Measurements from ENCODE around the gene ACRBP. TPM values are rescaled to one million over a fixed set of nuclear protein-coding genes. Genes with fewer than 3 reads are reported as not detected.
"Not testable (repeated sequence)": the region's sequence is repeated elsewhere in the genome, so short reads cannot be mapped to it uniquely, and the experiment has no call there.

The ACRBP gene
- polyA plus RNA-seq, 1 donor from 2014 or later: 1.6 TPM

DNA sequence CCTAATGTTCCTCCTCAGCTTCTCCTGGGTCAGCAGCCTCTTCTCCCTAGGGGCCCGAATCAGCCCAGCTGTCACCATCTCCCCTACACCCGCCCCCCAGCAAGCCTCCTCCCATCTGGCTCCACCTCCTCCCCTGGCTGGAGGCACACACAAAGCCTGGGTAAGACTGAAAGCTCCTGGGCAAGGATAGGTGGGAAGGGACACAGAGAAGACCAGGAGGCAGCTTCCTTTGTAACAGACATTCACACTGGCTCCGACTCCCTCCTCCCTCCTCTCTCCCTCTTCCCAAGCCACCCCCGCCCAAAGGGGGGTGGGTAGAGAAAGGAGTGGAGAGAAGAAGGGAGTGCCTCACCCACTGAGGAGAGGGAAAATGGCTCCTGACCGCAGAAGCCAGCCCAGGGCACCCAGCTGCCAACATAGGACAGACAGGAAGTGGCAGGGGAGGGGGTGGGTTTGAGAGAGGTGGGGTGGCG is 44.1 kb downstream of the ACRBP start:
- H2AFZ ChIP-seq (ENCODE audit: low read depth, low read length): no peak overlapping the region
- H3K36me3 ChIP-seq (ENCODE audit: insufficient read depth, low read length): no peaks in the 10 kb centered on the region
- peak overlapping the region; percentile 59 for H3K4me2 ChIP-seq (ENCODE audit: low read length)
- no peaks in the 10 kb centered on the region for H3K9me3 ChIP-seq (ENCODE audit: low read length)
- H3K9me2 ChIP-seq (ENCODE audit: insufficient read depth, low read length): no peaks in the 10 kb centered on the region
- no peaks in the 10 kb centered on the region for H3K27me3 ChIP-seq (ENCODE audit: insufficient read depth, low read depth, low read length)
- H3K9ac ChIP-seq (ENCODE audit: low read length): peak overlapping the region; percentile 34
- no peaks in the 10 kb centered on the region for H3F3A ChIP-seq (ENCODE audit: insufficient read depth, low read length, poor library complexity, severe bottlenecking)
- H3K27ac ChIP-seq (ENCODE audit: low read length): no peak overlapping the region
- peaks cover 55% of the 10 kb centered on the region for H3K79me2 ChIP-seq (replicated peaks; ENCODE audit: insufficient read depth, low read length)
- peak overlapping the region; percentile 69 for H3K4me3 ChIP-seq (ENCODE audit: low read length)
- peaks cover 20% of the 10 kb centered on the region for H4K20me1 ChIP-seq (ENCODE audit: insufficient read depth)
- TF ChIP-seq EP300 (conservative IDR thresholded peaks at IDR 0.05; ENCODE audit: poor library complexity, severe bottlenecking): no peak
- TF ChIP-seq REST (IDR thresholded peaks at IDR 0.05; ENCODE audit: borderline replicate concordance): no peak

DNA sequence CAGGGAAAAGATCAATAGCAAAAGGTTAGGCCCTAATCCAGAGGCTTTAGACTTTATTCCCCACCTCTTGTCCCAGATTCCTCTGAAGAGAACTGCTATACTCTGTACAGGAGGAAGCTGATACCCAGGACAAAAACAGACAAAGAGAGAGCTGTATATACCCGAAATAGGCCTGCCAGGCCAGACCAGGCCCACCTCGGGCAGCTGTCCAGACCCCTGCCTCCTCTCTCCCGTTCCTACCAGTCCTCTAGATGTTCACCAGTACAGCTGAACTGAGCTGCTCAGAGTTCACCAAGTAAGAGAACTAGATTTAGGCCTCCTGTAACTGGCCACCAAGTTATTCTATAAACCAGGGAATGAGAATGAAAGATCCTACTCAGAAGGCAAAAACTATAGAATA is 44.7 kb downstream of the ACRBP start:
- peaks cover 60% of the 10 kb centered on the region for H3K79me2 ChIP-seq (replicated peaks; ENCODE audit: insufficient read depth, low read length)
- H4K20me1 ChIP-seq (ENCODE audit: insufficient read depth): peaks cover 20% of the 10 kb centered on the region
- no peaks in the 10 kb centered on the region for H3K9me3 ChIP-seq (ENCODE audit: low read length)
- no peak overlapping the region for H3K9ac ChIP-seq (ENCODE audit: low read length)
- no peaks in the 10 kb centered on the region for H3K9me2 ChIP-seq (ENCODE audit: insufficient read depth, low read length)
- peak overlapping the region; percentile 69 for H3K4me3 ChIP-seq (ENCODE audit: low read length)
- no peak for TF ChIP-seq MXI1 (conservative IDR thresholded peaks at IDR 0.05; ENCODE audit: poor library complexity, severe bottlenecking)
- TF ChIP-seq REST (IDR thresholded peaks at IDR 0.05; ENCODE audit: borderline replicate concordance): no peak
- TF ChIP-seq EZH2 (IDR thresholded peaks at IDR 0.05; ENCODE audit: borderline replicate concordance, insufficient read depth, low read length, poor library complexity, severe bottlenecking): no peak
- no peak for TF ChIP-seq EP300 (conservative IDR thresholded peaks at IDR 0.05; ENCODE audit: poor library complexity, severe bottlenecking)
- no peak for TF ChIP-seq RAD21 (conservative IDR thresholded peaks at IDR 0.05)
- TF ChIP-seq, protein P1, sequence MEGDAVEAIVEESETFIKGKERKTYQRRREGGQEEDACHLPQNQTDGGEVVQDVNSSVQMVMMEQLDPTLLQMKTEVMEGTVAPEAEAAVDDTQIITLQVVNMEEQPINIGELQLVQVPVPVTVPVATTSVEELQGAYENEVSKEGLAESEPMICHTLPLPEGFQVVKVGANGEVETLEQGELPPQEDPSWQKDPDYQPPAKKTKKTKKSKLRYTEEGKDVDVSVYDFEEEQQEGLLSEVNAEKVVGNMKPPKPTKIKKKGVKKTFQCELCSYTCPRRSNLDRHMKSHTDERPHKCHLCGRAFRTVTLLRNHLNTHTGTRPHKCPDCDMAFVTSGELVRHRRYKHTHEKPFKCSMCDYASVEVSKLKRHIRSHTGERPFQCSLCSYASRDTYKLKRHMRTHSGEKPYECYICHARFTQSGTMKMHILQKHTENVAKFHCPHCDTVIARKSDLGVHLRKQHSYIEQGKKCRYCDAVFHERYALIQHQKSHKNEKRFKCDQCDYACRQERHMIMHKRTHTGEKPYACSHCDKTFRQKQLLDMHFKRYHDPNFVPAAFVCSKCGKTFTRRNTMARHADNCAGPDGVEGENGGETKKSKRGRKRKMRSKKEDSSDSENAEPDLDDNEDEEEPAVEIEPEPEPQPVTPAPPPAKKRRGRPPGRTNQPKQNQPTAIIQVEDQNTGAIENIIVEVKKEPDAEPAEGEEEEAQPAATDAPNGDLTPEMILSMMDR (IDR thresholded peaks at IDR 0.05; ENCODE audit: poor library complexity, severe bottlenecking): no peak
- TF ChIP-seq POLR2AphosphoS5 (IDR thresholded peaks at IDR 0.05): no peak
- TF ChIP-seq SMC3 (conservative IDR thresholded peaks at IDR 0.05; ENCODE audit: poor library complexity): no peak
- no peak for TF ChIP-seq TAF1 (IDR thresholded peaks at IDR 0.05; ENCODE audit: low read depth)
- no peaks in the 10 kb centered on the region for H3K36me3 ChIP-seq (ENCODE audit: insufficient read depth, low read length)
- no peak overlapping the region for H3K27ac ChIP-seq (ENCODE audit: low read length)
- no peak overlapping the region for H2AFZ ChIP-seq (ENCODE audit: low read depth, low read length)
- no peak overlapping the region for H3K4me2 ChIP-seq (ENCODE audit: low read length)
- no peaks in the 10 kb centered on the region for H3F3A ChIP-seq (ENCODE audit: insufficient read depth, low read length, poor library complexity, severe bottlenecking)
- H3K27me3 ChIP-seq (ENCODE audit: insufficient read depth, low read depth, low read length): no peaks in the 10 kb centered on the region

DNA sequence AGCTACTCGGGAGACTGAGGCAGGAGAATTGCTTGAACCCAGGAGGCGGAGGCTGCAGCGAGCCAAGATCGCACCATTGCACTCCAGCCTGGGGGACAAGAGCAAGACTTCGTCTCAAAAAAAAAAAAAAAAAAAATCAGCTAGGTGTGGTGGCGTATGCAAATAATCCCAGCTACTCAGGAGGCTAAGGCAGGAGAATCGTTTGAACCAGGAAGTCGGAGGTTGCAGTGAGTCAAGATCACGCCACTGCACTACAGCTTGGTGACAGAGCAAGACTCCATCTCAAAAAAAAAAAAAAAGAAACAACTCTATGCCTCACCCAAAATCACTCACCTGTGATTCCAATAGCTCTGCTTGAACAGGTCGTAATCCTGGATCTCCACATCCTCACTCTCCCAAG is 51.6 kb downstream of the ACRBP start:
- not testable (repeated sequence) for H3F3A ChIP-seq (ENCODE audit: insufficient read depth, low read length, poor library complexity, severe bottlenecking); H3K36me3 ChIP-seq (ENCODE audit: insufficient read depth, low read length); H3K27me3 ChIP-seq (ENCODE audit: insufficient read depth, low read depth, low read length); H2AFZ ChIP-seq (ENCODE audit: low read depth, low read length); H3K9me2 ChIP-seq (ENCODE audit: insufficient read depth, low read length); H4K20me1 ChIP-seq (ENCODE audit: insufficient read depth); H3K9me3 ChIP-seq (ENCODE audit: low read length); H3K4me3 ChIP-seq (ENCODE audit: low read length); H3K9ac ChIP-seq (ENCODE audit: low read length); H3K4me2 ChIP-seq (ENCODE audit: low read length); H3K27ac ChIP-seq (ENCODE audit: low read length)
- peaks cover 15% of the 10 kb centered on the region for H3K79me2 ChIP-seq (replicated peaks; ENCODE audit: insufficient read depth, low read length)

All from neural cell (in vitro differentiated cells).